ENCODE results near the gene UBB. TPM values are rescaled to one million over a fixed set of nuclear protein-coding genes. Genes with fewer than 3 reads are reported as not detected.

The UBB gene
- 2,206 to 2,663 TPM (median 2,279 TPM) in 5 replicates for total RNA-seq (2022; extraction: Qiagen RNA extraction)

GRCh38 chr17:16380640-16381495 is at the start of gene UBB:
Gene UBB (plus strand): TSS chr17:16381091. CDS start chr17:16381908, 817 bp downstream.

DNA sequence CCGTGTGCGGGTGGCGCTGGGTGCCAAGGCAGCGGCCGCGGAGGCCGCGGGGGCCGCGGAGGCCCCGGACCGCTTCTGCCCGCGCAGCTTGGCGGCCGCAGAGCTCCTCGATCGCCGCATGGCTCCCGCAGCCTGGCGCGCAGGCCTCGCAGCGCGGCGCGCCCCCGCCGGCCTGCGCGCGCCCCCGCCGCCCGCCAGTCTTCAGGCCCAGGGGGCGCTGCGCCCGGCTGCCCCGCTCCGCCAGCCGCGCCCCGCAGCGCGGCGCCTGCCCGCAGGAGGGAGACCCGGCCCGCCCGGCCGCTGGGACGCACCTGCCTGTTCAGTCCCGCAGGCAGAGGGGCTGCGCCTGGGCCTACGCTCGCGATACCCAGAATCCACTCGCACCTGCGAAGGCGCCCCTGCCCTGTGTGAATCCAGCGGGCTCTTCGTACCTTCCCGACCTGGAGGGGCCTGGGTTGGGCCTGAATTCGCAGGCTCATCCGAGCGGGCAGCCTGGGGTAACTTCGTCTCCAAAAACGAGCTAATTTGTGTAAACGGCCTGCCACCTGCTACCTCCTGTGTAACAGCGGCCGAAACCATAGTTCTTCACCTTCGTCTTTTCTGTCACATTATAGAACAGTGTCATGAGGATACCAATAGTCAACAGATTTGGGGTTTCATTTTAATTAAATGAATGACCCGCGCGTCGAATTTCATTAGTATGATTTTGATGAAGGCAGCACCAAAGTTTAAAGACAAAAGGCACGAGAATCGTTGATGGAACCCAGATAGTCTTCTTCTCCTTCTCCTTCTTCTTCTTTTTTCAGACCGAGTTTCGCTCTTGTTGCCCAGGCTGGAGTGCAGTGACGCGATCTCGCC is 27.3 kb upstream of the UBB start, which contains the start of gene CENPV:
CENPV (minus strand) TSS at position 153 of the 858 bp plus-strand sequence; CDS start at position 120, 33 bp downstream.

GRCh38 chr17:16415031-16415924 is 34.4 kb downstream of the UBB start, which contains the start of gene TRPV2:
Gene TRPV2 (plus strand): TSS chr17:16415571. CDS start chr17:16417669, 2,098 bp downstream.

Other genes starting within 250 kb of the UBB start
- gene NCOR1, start 165.6 kb upstream of the UBB start, total RNA-seq (2022; extraction: Qiagen RNA extraction), result 62.1 to 91.9 TPM (median 69.1 TPM) in 5 replicates
- 16.1 to 20.8 TPM (median 16.7 TPM) in 5 replicates for gene PIGL, start 163.9 kb upstream of the UBB start, total RNA-seq (2022; extraction: Qiagen RNA extraction)
- gene CENPV, start 27.6 kb upstream of the UBB start, total RNA-seq (2022; extraction: Qiagen RNA extraction), result 128 to 175 TPM (median 165 TPM) in 5 replicates
- 0.39 to 1.0 TPM (median 0.61 TPM) in 5 replicates for gene TRPV2, start 34.5 kb downstream of the UBB start, total RNA-seq (2022; extraction: Qiagen RNA extraction)
- gene LRRC75A, start 111.1 kb downstream of the UBB start, total RNA-seq (2022; extraction: Qiagen RNA extraction), result 0.92 to 1.3 TPM (median 1.0 TPM) in 5 replicates
- 10.4 to 16.9 TPM (median 13.7 TPM) in 5 replicates for gene ZNF287, start 188.1 kb downstream of the UBB start, total RNA-seq (2022; extraction: Qiagen RNA extraction)

Data from A549 treated with CORT108297 at 1 μM for 4 hours (cell line).